Loucy (cell line): ENCODE data around the gene TLR3.

Experiments used
- H2AFZ ChIP-seq: fragments of 200-600 bp; sonication (generic); 2 replicates; pipeline ENCODE4 v1.6.0; 2016; ENCODE audit warnings: antibody characterized with exemption, mild to moderate bottlenecking, low read length, moderate library complexity
- H3F3A ChIP-seq: fragments of 200-600 bp; 2 replicates; pipeline ENCODE4 v1.6.0; 2016; ENCODE audit warnings: antibody characterized with exemption, low read depth, mild to moderate bottlenecking
- H3K27me3 ChIP-seq: fragments of 200-600 bp; sonication (generic); 2 replicates; pipeline ENCODE4 v1.6.1; 2014; ENCODE audit warnings: low read length, mild to moderate bottlenecking; ENCODE audit not compliant: insufficient read depth, poor library complexity, severe bottlenecking
- H3K36me3 ChIP-seq: fragments of 200-600 bp; sonication (generic); 2 replicates; pipeline ENCODE4 v1.6.1; 2016; ENCODE audit warnings: low read length; ENCODE audit not compliant: insufficient read depth
- H3K4me1 ChIP-seq: fragments of 200-600 bp; sonication (generic); 2 replicates; pipeline ENCODE4 v1.5.1; 2014; ENCODE audit warnings: low read length, mild to moderate bottlenecking; ENCODE audit not compliant: insufficient read depth, poor library complexity, severe bottlenecking
- H3K4me2 ChIP-seq: fragments of 200-600 bp; sonication (generic); 2 replicates; pipeline ENCODE4 v1.6.0; 2014; ENCODE audit warnings: antibody characterized with exemption, low read length, low read depth, mild to moderate bottlenecking; ENCODE audit not compliant: poor library complexity, severe bottlenecking
- H3K4me3 ChIP-seq: fragments of 200-600 bp; sonication (generic); 2 replicates; pipeline ENCODE4 v1.5.1; 2014; ENCODE audit warnings: low read length, mild to moderate bottlenecking, mixed read lengths; ENCODE audit not compliant: poor library complexity, severe bottlenecking
- H3K79me2 ChIP-seq: fragments of 200-600 bp; sonication (generic); 2 replicates; pipeline ENCODE4 v1.6.1; 2014; ENCODE audit warnings: low read length; ENCODE audit not compliant: insufficient read depth
- H3K9ac ChIP-seq: fragments of 200-600 bp; sonication (generic); 2 replicates; pipeline ENCODE4 v1.6.0; 2014; ENCODE audit warnings: mild to moderate bottlenecking, low read depth, low read length, moderate library complexity; ENCODE audit not compliant: poor library complexity, severe bottlenecking
- H3K9me2 ChIP-seq: fragments of 200-600 bp; sonication (generic); replicated peaks from 2 replicates; pipeline ENCODE4 v1.6.1; 2016; ENCODE audit warnings: low read depth, low read length, mixed read lengths
- H3K9me3 ChIP-seq: fragments of 200-600 bp; sonication (generic); 2 replicates; pipeline ENCODE4 v1.6.1; 2014; ENCODE audit warnings: mild to moderate bottlenecking, antibody characterized with exemption, low read length, low read depth; ENCODE audit not compliant: insufficient read depth
- H4K20me1 ChIP-seq: fragments of 200-600 bp; sonication (generic); 2 replicates; pipeline ENCODE4 v1.6.0; 2014; ENCODE audit warnings: antibody characterized with exemption, low read length, mild to moderate bottlenecking; ENCODE audit not compliant: insufficient read depth, poor library complexity, severe bottlenecking
- CTCF ChIP-seq: fragments of 200-600 bp; sonication (generic); conservative IDR thresholded peaks from 2 replicates; pipeline ENCODE4 v1.5.1; 2014; ENCODE audit warnings: mild to moderate bottlenecking, antibody characterized with exemption, low read length
- EZH2phosphoT487 ChIP-seq: fragments of 200-600 bp; IDR thresholded peaks from 2 replicates; pipeline ENCODE4 v1.6.1; 2018; ENCODE audit warnings: antibody characterized with exemption, mild to moderate bottlenecking, moderate library complexity, borderline replicate concordance

Gene TLR3

GRCh38 chr4:186088523-186088922 lies 19.6 kb downstream of the TLR3 start:
- Histone ChIP-seq H3K9ac (no peak overlapping the region), H3K4me3 (no peak overlapping the region), H3K27me3 (no peaks in the 10 kb centered on the region), H3F3A (no peaks in the 10 kb centered on the region), H3K79me2 (no peaks in the 10 kb centered on the region), H3K4me1 (no peaks in the 10 kb centered on the region), H3K9me3 (no peaks in the 10 kb centered on the region), H4K20me1 (no peaks in the 10 kb centered on the region), H2AFZ (no peak overlapping the region), H3K9me2 (no peaks in the 10 kb centered on the region), H3K36me3 (no peaks in the 10 kb centered on the region), H3K4me2 (no peak overlapping the region)
- TF ChIP-seq CTCF, result no peak
- TF ChIP-seq EZH2phosphoT487, result no peak

- Histone ChIP-seq H3K9me3 (no peaks in the 10 kb centered on the region), H3K27me3 (no peaks in the 10 kb centered on the region), H3K9ac (no peak overlapping the region), H3K4me1 (no peaks in the 10 kb centered on the region), H4K20me1 (no peaks in the 10 kb centered on the region), H3K79me2 (no peaks in the 10 kb centered on the region), H3F3A (no peaks in the 10 kb centered on the region), H3K4me3 (no peak overlapping the region), H3K36me3 (no peaks in the 10 kb centered on the region), H3K9me2 (no peaks in the 10 kb centered on the region), H3K4me2 (no peak overlapping the region), H2AFZ (no peak overlapping the region)
- TF ChIP-seq EZH2phosphoT487 (no peak), CTCF (no peak)
Observed at GRCh38 chr4:186092296-186092695, 23.3 kb downstream of the TLR3 start.

DNA sequence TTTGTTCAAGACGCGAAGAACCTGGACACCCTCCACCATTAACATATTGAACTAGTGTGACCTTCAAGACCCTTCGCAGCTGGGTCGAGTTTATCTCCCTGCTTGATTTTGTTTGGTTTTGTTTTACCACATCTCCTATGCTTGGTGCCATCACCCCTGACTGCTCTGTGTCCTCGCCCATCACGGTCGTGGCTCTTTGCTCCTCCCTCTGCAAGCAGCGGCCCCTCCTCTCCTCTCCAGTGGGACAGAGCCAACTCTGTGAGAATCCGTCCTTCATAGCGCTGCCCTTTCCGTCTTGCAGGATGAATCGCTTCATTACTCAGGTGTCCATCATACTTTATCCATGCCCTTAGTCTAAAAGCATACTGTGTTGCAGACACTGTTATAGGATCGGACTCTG lies 26.4 kb downstream of the TLR3 start:
- H3F3A ChIP-seq, result no peaks in the 10 kb centered on the region
- H3K27me3 ChIP-seq, result no peaks in the 10 kb centered on the region
- no peak overlapping the region for H3K4me2 ChIP-seq

More for the DNA sequence above, 26.4 kb downstream of the TLR3 start:
- Histone ChIP-seq H3K9me3 (no peaks in the 10 kb centered on the region), H3K4me1 (no peaks in the 10 kb centered on the region), H3K79me2 (no peaks in the 10 kb centered on the region), H2AFZ (no peak overlapping the region), H3K9me2 (no peaks in the 10 kb centered on the region), H3K9ac (no peak overlapping the region), H4K20me1 (no peaks in the 10 kb centered on the region), H3K36me3 (no peaks in the 10 kb centered on the region), H3K4me3 (no peak overlapping the region)
- TF ChIP-seq CTCF (no peak), EZH2phosphoT487 (no peak)
